Coronary artery (tissue), 2 donors: ENCODE measurements around the gene ZNF132.
"Not testable (repeated sequence)": the region's sequence is repeated elsewhere in the genome, so short reads cannot be mapped to it uniquely, and the experiment has no call there.

Experiments used
- DNase-seq: peaks from one replicate; pipeline ENCODE4 v3.0.0-alpha.2; 2017; ENCODE audit warnings: low spot score
- H3K27ac ChIP-seq, 2 donors: fragments of 200-600 bp; sonication (generic); one replicate each; pipeline ENCODE4 v1.5.1; 2016 to 2019
- H3K4me3 ChIP-seq: fragments of 200-600 bp; sonication (generic); 2 replicates; pipeline ENCODE4 v1.5.1; 2016; ENCODE audit warnings: mild to moderate bottlenecking, moderate library complexity
- CTCF ChIP-seq: fragments of 200-600 bp; sonication (generic); IDR thresholded peaks from one replicate; pipeline ENCODE4 v1.5.1; 2019; ENCODE audit warnings: antibody characterized with exemption

The ZNF132 gene

GRCh38 chr19:58439576-58440554 lies at the start of gene ZNF132:
ZNF132 (minus strand) TSS chr19:58440153; CDS start chr19:58439821, 332 bp downstream.
- TF ChIP-seq CTCF: no peak

GRCh38 chr19:58484349-58484748 lies 44.4 kb upstream of the ZNF132 start:
- H3K4me3 ChIP-seq, H3K27ac ChIP-seq, DNase-seq: not testable (repeated sequence)

More at GRCh38 chr19:58439576-58440554, at the start of gene ZNF132:
- Histone ChIP-seq H3K27ac (peak within 1 kb of the TSS; percentile 67 to 91), H3K4me3 (peak within 1 kb of the TSS; percentile 83)
- peak; percentile 99 for DNase-seq

GRCh38 chr19:58483776-58484175 lies 43.8 kb upstream of the ZNF132 start:
- H3K4me3 ChIP-seq: no peak overlapping the region
- DNase-seq: no peak
- TF ChIP-seq CTCF: no peak
- peak overlapping the region in 1 of 2 donors; percentile 36 for H3K27ac ChIP-seq

GRCh38 chr19:58482372-58482771 lies 42.4 kb upstream of the ZNF132 start:
- TF ChIP-seq CTCF: no peak
- DNase-seq: no peak
- Histone ChIP-seq H3K27ac (no peak overlapping the region), H3K4me3 (no peak overlapping the region)

- TF ChIP-seq CTCF: no peak
- Histone ChIP-seq H3K27ac (no peak overlapping the region), H3K4me3 (no peak overlapping the region)
- no peak for DNase-seq
Observed at GRCh38 chr19:58480831-58481230, 40.9 kb upstream of the ZNF132 start.

GRCh38 chr19:58480481-58480830 lies 40.5 kb upstream of the ZNF132 start:
- no peak for DNase-seq
- no peak for TF ChIP-seq CTCF
- no peak overlapping the region for H3K27ac ChIP-seq
- H3K4me3 ChIP-seq: no peak overlapping the region

GRCh38 chr19:58479736-58480480 lies 40.0 kb upstream of the ZNF132 start:
- DNase-seq: no peak
- TF ChIP-seq CTCF: no peak
- H3K27ac ChIP-seq: no peak overlapping the region
- no peak overlapping the region for H3K4me3 ChIP-seq
